ENCODE data around the gene MED23.

- TF ChIP-seq CTCF (conservative IDR thresholded peaks at IDR 0.05; ENCODE audit: low read depth, low read length): no peak
- TF ChIP-seq EZH2 (IDR thresholded peaks at IDR 0.05; ENCODE audit: low read length, unreplicated experiment): no peak
Measured at GRCh38 chr6:131628726-131629125, 684 bp upstream of the MED23 start.

Measured in PC-3 (cell line).